Measurements from ENCODE around the gene SAP30BP.

The SAP30BP gene

DNA sequence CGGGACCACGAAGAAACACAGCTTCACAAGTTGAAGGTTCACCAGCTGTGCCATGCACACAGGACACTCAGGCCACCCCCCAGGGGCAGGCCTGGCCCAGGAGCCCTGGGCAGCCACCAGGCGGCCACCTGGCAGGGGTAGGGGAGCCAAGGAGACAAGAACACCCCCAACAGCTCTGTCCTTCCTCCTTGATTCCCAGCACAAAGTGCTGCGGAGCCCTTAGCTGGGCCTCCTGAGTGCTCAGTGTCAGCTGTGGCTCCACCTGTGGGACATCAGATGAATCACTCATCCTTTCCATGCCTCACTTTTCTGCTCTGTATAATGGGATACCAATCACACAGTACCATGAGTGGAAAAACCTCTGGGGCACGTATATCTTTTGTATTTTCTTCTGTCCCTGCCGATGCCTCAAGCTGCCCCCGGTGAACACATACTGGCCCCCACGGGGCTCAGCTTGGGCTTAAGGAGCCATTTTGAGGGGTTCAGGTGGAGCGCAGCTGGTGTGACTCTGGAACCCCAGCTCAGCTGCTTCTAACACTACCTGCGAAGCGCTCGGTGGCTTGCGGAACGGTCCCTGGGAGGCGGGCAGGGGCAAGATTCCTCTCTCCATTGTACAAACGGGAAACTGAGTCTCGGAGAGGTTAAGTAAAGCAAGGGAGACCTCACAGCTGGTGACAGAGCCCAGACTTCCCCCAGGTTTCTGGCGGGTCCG lies 85.8 kb downstream of the SAP30BP start:
- no peak for DNase-seq
- Mint-ChIP-seq H3K4me3 (peak overlapping the region; percentile 43), H3K9me3 (no peaks in the 10 kb centered on the region), H3K36me3 (ENCODE audit: low read depth) (no peaks in the 10 kb centered on the region), H3K4me1 (peaks cover 15% of the 10 kb centered on the region), H3K27me3 (no peaks in the 10 kb centered on the region), H3K27ac (no peak overlapping the region)
- ATAC-seq, result no peak

DNA sequence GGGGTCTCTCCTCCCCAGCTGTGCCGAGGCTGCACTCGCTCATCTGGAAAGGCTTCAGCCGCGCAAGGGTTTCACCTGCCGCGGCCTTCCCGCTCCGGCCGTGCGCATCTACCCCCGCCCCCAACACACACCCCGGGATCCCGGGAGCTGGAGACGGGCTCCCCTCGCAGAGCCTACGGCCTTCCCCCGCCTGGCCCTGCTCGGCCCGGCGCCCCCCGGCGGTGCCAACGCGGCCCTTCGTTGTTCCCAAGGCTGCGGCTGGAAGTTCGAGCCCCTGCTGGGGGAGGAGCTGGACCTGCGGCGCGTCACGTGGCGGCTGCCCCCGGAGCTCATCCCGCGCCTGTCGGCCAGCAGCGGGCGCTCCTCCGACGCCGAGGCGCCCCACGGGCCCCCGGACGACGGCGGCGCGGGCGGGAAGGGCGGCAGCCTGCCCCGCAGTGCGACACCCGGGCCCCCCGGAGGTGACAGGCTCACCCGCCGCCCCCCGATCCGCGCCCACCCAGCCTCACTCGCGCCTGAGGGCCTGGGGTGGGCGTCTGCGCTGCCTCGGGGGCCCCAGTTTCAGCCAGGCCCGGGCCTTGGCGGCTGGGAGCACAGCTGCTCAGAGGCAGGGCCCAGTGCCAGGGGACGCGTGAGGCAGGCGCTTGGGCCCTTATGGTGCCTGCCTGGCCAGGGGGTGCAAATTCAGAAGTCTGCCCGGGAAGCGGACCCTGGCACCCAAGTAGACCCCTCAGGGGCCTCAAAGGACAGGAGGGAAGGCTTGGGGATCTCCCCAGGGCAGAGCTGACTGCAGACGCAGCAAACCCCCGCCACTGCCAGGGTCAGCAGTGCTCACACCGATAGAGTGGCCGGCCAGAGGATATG lies 86.6 kb downstream of the SAP30BP start:
- Mint-ChIP-seq H3K4me3 (peak overlapping the region; percentile 43), H3K9me3 (no peaks in the 10 kb centered on the region), H3K27ac (no peak overlapping the region), H3K36me3 (ENCODE audit: low read depth) (no peaks in the 10 kb centered on the region), H3K27me3 (no peaks in the 10 kb centered on the region), H3K4me1 (peaks cover 15% of the 10 kb centered on the region)
- peak; percentile 65 for ATAC-seq
- DNase-seq, result peak; percentile 80

DNA sequence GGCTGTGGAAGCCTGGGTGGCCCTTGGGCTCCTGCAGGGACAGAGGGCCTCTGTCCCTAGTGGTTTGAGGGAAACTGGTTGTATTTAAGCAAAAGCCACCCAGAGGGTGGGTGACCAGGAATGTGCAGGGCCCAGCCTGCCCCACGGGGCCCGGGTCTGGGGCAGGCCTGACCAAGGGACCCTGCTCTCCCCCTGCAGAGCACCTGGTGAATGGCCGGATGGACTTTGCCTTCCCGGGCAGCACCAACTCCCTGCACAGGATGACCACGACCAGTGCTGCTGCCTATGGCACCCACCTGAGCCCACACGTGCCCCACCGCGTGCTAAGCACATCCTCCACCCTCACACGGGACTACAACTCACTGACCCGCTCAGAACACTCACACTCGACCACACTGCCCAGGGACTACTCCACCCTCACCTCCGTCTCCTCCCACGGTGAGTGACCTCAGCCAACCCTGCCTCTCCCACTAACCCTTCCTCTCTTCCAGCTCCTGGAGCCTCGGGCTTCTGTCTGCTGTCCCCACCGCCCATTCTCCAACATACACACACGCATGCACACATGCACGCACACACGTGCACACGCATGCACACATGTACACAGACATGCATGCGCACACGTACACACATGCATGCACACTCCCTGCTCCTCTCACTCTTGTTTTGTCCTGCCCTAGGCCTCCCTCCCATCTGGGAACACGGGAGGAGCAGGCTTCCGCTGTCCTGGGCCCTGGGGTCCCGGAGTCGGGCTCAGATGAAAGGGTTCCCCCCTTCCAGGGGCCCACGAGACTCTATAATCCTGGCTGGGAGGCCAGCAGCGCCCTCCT lies 87.5 kb downstream of the SAP30BP start:
- H3K9me3 Mint-ChIP-seq, result no peaks in the 10 kb centered on the region
- H3K36me3 Mint-ChIP-seq (ENCODE audit: low read depth), result no peaks in the 10 kb centered on the region
- no peak for DNase-seq
- ATAC-seq, result no peak
- peak overlapping the region; percentile 51 for H3K4me3 Mint-ChIP-seq
- H3K27ac Mint-ChIP-seq, result peak overlapping the region; percentile 21
- no peaks in the 10 kb centered on the region for H3K27me3 Mint-ChIP-seq
- peaks cover 15% of the 10 kb centered on the region for H3K4me1 Mint-ChIP-seq

DNA sequence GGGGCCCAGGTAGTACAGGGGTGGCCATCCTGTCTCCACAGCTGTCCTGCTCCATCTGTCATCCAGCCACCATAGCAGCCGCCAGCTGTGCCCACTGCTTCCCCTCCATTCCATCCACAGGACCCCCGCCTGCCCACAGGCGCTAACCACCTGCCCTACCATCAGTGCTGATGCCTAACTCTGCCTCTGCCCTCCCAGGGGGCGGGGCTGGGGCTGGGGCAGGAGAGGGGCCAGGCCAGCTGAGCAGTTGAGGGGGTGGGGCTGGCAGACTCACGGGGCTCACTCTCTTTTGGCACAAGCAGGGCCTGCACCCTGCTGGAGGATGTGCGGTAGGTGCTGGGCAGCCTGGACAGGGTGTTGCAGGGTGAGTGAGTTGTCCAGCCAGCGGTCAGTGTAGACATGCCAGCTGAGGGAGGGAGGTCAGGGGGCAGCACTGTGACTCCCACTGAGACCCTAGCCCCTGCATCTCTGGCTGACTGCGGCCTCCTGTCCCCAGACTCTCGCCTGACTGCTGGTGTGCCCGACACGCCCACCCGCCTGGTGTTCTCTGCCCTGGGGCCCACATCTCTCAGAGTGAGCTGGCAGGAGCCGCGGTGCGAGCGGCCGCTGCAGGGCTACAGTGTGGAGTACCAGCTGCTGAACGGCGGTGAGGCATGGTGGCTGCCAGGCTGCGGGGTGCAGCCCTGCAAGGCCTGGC lies 88.2 kb downstream of the SAP30BP start:
- Mint-ChIP-seq H3K9me3 (no peaks in the 10 kb centered on the region), H3K27me3 (no peaks in the 10 kb centered on the region), H3K27ac (no peak overlapping the region), H3K4me3 (no peak overlapping the region), H3K4me1 (peaks cover 13% of the 10 kb centered on the region), H3K36me3 (ENCODE audit: low read depth) (no peaks in the 10 kb centered on the region)
- DNase-seq, result no peak
- no peak for ATAC-seq

DNA sequence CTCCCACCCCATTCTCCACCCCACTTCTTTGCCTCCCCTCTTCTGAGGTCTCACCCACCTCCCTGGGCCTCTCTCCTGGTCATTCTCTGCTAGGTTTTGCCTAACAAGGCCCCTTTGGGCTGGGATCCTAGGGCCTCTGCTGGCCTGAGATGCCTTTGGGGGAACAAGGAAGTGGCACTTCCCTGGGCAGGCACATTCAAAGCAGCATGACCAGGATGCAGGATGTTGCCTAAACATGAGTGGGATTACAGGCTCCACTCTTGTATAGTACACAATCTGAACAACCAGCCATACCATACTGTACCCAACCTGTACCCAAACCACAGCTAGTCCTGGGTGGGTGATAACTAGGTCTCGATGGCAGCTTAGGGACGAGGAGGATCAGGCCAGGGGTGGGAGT lies 88.9 kb downstream of the SAP30BP start:
- Mint-ChIP-seq H3K27ac (no peak overlapping the region), H3K4me1 (peaks cover 13% of the 10 kb centered on the region), H3K4me3 (no peak overlapping the region), H3K27me3 (no peaks in the 10 kb centered on the region), H3K36me3 (ENCODE audit: low read depth) (no peaks in the 10 kb centered on the region), H3K9me3 (no peaks in the 10 kb centered on the region)
- DNase-seq (no peak), ATAC-seq (no peak)

DNA sequence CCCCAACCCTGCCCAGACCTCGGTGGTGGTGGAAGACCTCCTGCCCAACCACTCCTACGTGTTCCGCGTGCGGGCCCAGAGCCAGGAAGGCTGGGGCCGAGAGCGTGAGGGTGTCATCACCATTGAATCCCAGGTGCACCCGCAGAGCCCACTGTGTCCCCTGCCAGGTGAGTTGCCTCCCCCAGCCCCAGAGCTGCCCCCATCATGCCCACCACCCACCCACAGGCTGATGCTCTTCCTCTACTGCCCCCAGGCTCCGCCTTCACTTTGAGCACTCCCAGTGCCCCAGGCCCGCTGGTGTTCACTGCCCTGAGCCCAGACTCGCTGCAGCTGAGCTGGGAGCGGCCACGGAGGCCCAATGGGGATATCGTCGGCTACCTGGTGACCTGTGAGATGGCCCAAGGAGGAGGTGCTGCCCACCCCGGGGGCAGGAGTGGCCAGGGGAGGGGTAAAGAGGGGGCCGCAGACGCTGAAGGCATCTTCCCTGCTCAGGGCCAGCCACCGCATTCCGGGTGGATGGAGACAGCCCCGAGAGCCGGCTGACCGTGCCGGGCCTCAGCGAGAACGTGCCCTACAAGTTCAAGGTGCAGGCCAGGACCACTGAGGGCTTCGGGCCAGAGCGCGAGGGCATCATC lies 89.4 kb downstream of the SAP30BP start:
- H3K4me1 Mint-ChIP-seq, result peaks cover 13% of the 10 kb centered on the region
- no peak overlapping the region for H3K27ac Mint-ChIP-seq
- H3K4me3 Mint-ChIP-seq, result no peak overlapping the region
- H3K36me3 Mint-ChIP-seq (ENCODE audit: low read depth), result no peaks in the 10 kb centered on the region
- H3K9me3 Mint-ChIP-seq, result no peaks in the 10 kb centered on the region
- DNase-seq, result no peak
- H3K27me3 Mint-ChIP-seq, result no peaks in the 10 kb centered on the region
- no peak for ATAC-seq

DNA sequence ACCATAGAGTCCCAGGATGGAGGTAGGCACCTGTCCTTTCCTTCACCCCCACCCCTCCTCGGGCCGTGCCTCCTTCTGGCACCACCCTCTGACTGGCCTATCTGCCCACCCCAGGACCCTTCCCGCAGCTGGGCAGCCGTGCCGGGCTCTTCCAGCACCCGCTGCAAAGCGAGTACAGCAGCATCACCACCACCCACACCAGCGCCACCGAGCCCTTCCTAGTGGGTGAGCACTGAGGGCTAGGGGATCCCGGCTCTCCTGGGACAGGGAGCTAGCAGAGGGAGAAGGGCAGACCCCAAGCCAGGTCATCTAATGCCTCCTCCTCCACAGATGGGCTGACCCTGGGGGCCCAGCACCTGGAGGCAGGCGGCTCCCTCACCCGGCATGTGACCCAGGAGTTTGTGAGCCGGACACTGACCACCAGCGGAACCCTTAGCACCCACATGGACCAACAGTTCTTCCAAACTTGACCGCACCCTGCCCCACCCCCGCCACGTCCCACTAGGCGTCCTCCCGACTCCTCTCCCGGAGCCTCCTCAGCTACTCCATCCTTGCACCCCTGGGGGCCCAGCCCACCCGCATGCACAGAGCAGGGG lies 90.0 kb downstream of the SAP30BP start:
- no peak for ATAC-seq
- Mint-ChIP-seq H3K4me3 (no peak overlapping the region), H3K9me3 (no peaks in the 10 kb centered on the region), H3K36me3 (ENCODE audit: low read depth) (no peaks in the 10 kb centered on the region), H3K27me3 (no peaks in the 10 kb centered on the region), H3K27ac (no peak overlapping the region), H3K4me1 (peaks cover 13% of the 10 kb centered on the region)
- DNase-seq, result no peak

Measured in activated naive CD8-positive, alpha-beta T cell treated with anti-CD3 and anti-CD28 coated beads, Interleukin-2, amount 50 U/mL, for 24 hours (primary cell).